BE2C (cell line): ENCODE measurements around the gene DRC7.

Experiments used
- DNase-seq: peaks from one replicate; pipeline ENCODE4 v3.0.0-alpha.2; 2020
- H3K27me3 ChIP-seq: fragments of 250-450 bp; sonication (Bioruptor Pico); 2 replicates; pipeline ENCODE4 v1.5.1; 2020; ENCODE audit warnings: mild to moderate bottlenecking
- H3K36me3 ChIP-seq: fragments of 250-450 bp; sonication (Bioruptor Pico); 2 replicates; pipeline ENCODE4 v1.5.1; 2020; ENCODE audit warnings: mild to moderate bottlenecking
- H3K4me1 ChIP-seq: fragments of 250-450 bp; sonication (Bioruptor Pico); 2 replicates; pipeline ENCODE4 v1.5.1; 2020
- H3K4me3 ChIP-seq: 2 replicates; pipeline ENCODE4 v1.5.1; 2011; ENCODE audit warnings: low read depth, low read length
- H3K9me3 ChIP-seq: fragments of 250-450 bp; sonication (Bioruptor Pico); 2 replicates; pipeline ENCODE4 v1.5.1; 2020
- TF ChIP-seq, protein P1 (sequence below): IDR thresholded peaks from 2 replicates; pipeline ENCODE4 v1.5.1; 2012; ENCODE audit warnings: mild to moderate bottlenecking, low read depth, low read length

DRC7 gene

DNA sequence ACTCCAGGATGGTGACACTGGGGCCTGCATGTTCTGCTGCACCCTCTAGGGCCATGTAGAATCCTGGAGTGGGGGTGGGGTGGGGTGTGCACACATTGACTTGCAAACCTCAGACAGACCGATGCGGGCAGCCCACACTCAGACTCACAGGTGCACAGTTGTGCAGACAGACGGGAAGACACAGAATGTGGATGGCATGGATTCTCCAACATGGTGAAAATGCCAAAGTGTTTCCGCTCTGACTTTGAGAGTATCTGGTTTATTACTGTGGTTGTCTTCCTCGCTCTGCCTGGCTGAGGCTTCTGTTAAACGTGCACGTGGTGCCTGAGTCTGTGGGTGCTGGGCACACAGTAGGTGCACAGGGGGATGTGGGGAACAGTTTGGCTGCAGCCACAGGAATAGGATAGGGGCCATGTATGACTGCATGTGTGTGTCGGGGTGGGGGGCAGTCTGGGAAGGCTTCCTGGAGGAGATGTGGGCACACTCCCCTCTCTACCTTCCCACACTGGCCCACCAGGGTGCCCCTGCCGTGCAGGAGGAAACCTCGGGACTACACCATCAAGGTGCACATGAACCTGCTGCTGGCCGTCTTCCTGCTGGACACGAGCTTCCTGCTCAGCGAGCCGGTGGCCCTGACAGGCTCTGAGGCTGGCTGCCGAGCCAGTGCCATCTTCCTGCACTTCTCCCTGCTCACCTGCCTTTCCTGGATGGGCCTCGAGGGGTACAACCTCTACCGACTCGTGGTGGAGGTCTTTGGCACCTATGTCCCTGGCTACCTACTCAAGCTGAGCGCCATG, 35.5 kb upstream of the DRC7 start:
- TF ChIP-seq, protein P1, sequence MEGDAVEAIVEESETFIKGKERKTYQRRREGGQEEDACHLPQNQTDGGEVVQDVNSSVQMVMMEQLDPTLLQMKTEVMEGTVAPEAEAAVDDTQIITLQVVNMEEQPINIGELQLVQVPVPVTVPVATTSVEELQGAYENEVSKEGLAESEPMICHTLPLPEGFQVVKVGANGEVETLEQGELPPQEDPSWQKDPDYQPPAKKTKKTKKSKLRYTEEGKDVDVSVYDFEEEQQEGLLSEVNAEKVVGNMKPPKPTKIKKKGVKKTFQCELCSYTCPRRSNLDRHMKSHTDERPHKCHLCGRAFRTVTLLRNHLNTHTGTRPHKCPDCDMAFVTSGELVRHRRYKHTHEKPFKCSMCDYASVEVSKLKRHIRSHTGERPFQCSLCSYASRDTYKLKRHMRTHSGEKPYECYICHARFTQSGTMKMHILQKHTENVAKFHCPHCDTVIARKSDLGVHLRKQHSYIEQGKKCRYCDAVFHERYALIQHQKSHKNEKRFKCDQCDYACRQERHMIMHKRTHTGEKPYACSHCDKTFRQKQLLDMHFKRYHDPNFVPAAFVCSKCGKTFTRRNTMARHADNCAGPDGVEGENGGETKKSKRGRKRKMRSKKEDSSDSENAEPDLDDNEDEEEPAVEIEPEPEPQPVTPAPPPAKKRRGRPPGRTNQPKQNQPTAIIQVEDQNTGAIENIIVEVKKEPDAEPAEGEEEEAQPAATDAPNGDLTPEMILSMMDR = no peak
- no peak for DNase-seq
- H3K36me3 ChIP-seq = no peaks in the 10 kb centered on the region
- H3K27me3 ChIP-seq = no peaks in the 10 kb centered on the region
- H3K4me1 ChIP-seq = no peaks in the 10 kb centered on the region
- no peak overlapping the region for H3K4me3 ChIP-seq
- H3K9me3 ChIP-seq = no peaks in the 10 kb centered on the region

DNA sequence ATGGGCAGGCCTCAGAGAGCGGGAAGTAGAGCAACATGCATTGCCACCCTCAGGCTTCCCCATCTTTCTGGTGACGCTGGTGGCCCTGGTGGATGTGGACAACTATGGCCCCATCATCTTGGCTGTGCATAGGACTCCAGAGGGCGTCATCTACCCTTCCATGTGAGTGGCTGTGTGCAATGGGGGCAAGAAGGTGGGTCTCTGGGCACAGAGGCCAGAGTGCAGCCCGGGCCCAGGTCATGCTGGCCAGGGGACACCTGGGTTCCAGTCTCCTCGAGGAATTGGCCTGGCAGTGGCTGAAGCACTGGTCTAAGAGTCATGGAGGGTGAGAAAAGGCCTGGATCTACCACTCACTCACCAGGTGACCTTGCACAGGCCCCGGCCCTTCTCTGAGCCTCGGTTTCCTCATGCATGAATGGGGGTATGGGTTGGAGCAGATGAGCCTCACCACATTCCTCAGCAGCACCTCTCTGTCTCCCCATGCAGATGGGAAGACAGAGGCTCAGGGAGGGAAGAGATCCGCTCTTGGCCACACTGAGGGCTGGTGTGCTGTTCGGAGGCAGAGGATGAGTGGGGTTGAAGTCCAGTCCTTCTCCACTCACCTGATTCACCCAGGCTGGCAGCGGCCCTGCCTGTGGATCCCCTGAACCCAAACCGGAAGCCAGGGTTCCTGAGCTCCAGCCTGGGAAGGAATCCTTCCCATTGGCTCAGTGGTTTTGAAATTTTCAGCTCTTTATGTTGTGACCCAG, 33.7 kb upstream of the DRC7 start:
- Histone ChIP-seq H3K4me1 (no peaks in the 10 kb centered on the region), H3K27me3 (no peaks in the 10 kb centered on the region), H3K4me3 (no peak overlapping the region), H3K36me3 (no peaks in the 10 kb centered on the region), H3K9me3 (no peaks in the 10 kb centered on the region)
- DNase-seq = no peak
- TF ChIP-seq, protein P1 = no peak

DNA sequence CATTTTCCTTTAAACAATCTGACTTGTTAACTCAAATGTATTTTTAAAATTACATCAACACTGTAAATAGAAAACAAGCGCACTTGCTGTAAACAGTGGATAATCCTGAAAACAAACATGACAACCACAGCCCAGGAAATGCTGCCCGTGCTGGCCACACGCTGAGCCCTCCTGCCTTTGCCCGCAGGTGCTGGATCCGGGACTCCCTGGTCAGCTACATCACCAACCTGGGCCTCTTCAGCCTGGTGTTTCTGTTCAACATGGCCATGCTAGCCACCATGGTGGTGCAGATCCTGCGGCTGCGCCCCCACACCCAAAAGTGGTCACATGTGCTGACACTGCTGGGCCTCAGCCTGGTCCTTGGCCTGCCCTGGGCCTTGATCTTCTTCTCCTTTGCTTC, 33.1 kb upstream of the DRC7 start:
- TF ChIP-seq, protein P1 = no peak
- Histone ChIP-seq H3K9me3 (no peaks in the 10 kb centered on the region), H3K36me3 (no peaks in the 10 kb centered on the region)

DNA sequence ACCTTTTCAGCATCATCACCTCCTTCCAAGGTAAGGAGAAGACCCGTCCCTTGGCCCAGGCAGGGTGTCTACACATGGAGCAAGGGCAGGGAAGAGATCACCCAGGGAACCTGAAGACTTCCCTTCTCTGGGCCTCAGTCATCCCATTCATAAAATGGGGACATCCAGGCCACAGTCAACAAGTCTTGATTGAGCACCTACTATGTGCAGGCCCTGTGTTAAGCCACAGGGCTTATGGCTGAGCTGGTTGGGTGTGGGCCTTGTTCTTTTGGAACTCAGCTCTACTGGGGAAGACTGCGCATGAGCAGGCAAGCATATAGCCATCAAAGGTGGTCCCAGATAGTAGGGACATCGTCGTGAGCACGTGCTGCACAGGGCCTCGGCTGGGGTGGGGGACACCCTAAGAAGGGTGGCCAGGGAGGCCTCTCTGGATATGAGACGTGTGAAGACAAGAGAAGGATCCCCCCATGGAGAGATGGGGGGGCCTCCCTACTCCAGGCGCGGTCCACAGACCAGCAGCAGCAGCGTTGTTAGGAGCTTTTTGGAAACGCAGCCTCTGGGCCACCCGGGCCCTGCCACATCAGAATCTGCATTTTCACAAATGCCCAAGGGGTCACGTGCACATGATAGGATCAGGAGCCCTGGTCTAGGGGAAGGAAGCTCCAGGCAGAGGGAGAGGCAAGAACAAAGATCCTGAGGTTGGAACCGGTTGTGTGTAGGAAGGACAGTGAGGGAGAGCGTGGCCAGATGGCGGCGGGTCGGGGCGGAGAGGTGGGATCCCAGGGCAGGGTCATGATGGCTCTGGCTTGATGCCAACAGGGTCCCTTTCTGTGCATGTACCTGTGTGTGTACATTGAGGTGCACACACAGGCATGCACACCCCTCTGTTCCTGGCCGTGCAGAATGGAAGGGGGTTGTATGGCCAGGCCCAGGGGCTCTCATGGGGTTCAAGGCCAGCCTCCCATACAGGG, 32.4 kb upstream of the DRC7 start:
- H3K36me3 ChIP-seq = no peaks in the 10 kb centered on the region
- TF ChIP-seq, protein P1 = no peak
- DNase-seq = no peak
- H3K27me3 ChIP-seq = no peaks in the 10 kb centered on the region
- H3K9me3 ChIP-seq = no peaks in the 10 kb centered on the region
- no peaks in the 10 kb centered on the region for H3K4me1 ChIP-seq
- no peak overlapping the region for H3K4me3 ChIP-seq

More for the DNA sequence above, 33.1 kb upstream of the DRC7 start:
- no peaks in the 10 kb centered on the region for H3K4me1 ChIP-seq
- DNase-seq = no peak
- no peak overlapping the region for H3K4me3 ChIP-seq
- no peaks in the 10 kb centered on the region for H3K27me3 ChIP-seq

DNA sequence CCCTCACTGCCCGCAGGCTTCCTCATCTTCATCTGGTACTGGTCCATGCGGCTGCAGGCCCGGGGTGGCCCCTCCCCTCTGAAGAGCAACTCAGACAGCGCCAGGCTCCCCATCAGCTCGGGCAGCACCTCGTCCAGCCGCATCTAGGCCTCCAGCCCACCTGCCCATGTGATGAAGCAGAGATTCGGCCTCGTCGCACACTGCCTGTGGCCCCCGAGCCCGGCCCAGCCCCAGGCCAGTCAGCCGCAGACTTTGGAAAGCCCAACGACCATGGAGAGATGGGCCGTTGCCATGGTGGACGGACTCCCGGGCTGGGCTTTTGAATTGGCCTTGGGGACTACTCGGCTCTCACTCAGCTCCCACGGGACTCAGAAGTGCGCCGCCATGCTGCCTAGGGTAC, 31.2 kb upstream of the DRC7 start:
- TF ChIP-seq, protein P1 = no peak
- no peaks in the 10 kb centered on the region for H3K27me3 ChIP-seq
- no peaks in the 10 kb centered on the region for H3K4me1 ChIP-seq
- H3K4me3 ChIP-seq = no peak overlapping the region
- no peaks in the 10 kb centered on the region for H3K36me3 ChIP-seq
- DNase-seq = no peak
- H3K9me3 ChIP-seq = no peaks in the 10 kb centered on the region
